HepG2 (cell line): Measurements from ENCODE around the gene SLC1A2. TPM values are rescaled to one million over a fixed set of nuclear protein-coding genes. Genes with fewer than 3 reads are reported as not detected.
A peak's percentile ranks its signal among the peaks of the same experiment; 100 is the strongest.

Source experiments
- CCDC6 ChIP-seq: sonication (generic); formaldehyde crosslinking; IDR thresholded peaks from 2 replicates; pipeline ENCODE4 v1.8.1; 2022; ENCODE audit warnings: mild to moderate bottlenecking, missing genetic modification reagents, moderate library complexity
- FOXA3 ChIP-seq: IDR thresholded peaks from 2 replicates; pipeline ENCODE4 v1.6.1; 2016; ENCODE audit warnings: missing genetic modification reagents, missing compliant biosample characterization
- HDAC2 ChIP-seq: sonication (generic); formaldehyde crosslinking; IDR thresholded peaks from 2 replicates; pipeline ENCODE4 v1.4.0; 2020; ENCODE audit warnings: missing genetic modification reagents
- HMGA1 ChIP-seq: sonication (generic); formaldehyde crosslinking; conservative IDR thresholded peaks from 2 replicates; pipeline ENCODE4 v1.4.0; 2020; ENCODE audit warnings: missing genetic modification reagents
- HNRNPLL ChIP-seq: fragments of 200-400 bp; formaldehyde crosslinking; IDR thresholded peaks from 2 replicates; pipeline ENCODE4 v1.6.1; 2017; ENCODE audit warnings: mild to moderate bottlenecking, low read depth, low read length; ENCODE audit not compliant: poor library complexity, severe bottlenecking
- IRX3 ChIP-seq: sonication (generic); formaldehyde crosslinking; IDR thresholded peaks from 2 replicates; pipeline ENCODE4 v1.8.1; 2023; ENCODE audit warnings: mild to moderate bottlenecking, low read depth, missing genetic modification reagents, borderline replicate concordance
- JUND ChIP-seq: sonication (generic); formaldehyde crosslinking; IDR thresholded peaks from 2 replicates; pipeline ENCODE4 v1.8.0; 2022; ENCODE audit warnings: mild to moderate bottlenecking, missing genetic modification reagents
- RFX1 ChIP-seq: fragments of 450-650 bp; IDR thresholded peaks from 2 replicates; pipeline ENCODE4 v1.6.1; 2017
- RNF219 ChIP-seq: sonication (generic); formaldehyde crosslinking; IDR thresholded peaks from 2 replicates; pipeline ENCODE4 v1.5.0; 2020; ENCODE audit warnings: mild to moderate bottlenecking, missing genetic modification reagents
- SMYD3 ChIP-seq: sonication (generic); formaldehyde crosslinking; IDR thresholded peaks from 2 replicates; pipeline ENCODE4 v1.8.1; 2023; ENCODE audit warnings: mild to moderate bottlenecking, missing genetic modification reagents
- SOX6 ChIP-seq, 2 experiments: fragments of 450-650 bp in 1 of 2; sonication (generic) in 1 of 2; formaldehyde crosslinking in 1 of 2; IDR thresholded peaks; 2 replicates each; pipeline versions ENCODE4 v1.4.0 to v1.6.1; 2017 to 2020; ENCODE audit warnings: antibody characterized with exemption in 1 of 2, mild to moderate bottlenecking in 1 of 2, missing genetic modification reagents in 1 of 2
- SRSF9 ChIP-seq: fragments of 200-400 bp; formaldehyde crosslinking; IDR thresholded peaks from 2 replicates; pipeline ENCODE4 v1.6.1; 2018; ENCODE audit warnings: borderline replicate concordance, mild to moderate bottlenecking, low read depth, low read length; ENCODE audit not compliant: insufficient read depth, poor library complexity, severe bottlenecking
- YY1 ChIP-seq: IDR thresholded peaks from 2 replicates; pipeline ENCODE4 v1.6.1; 2011; ENCODE audit warnings: low read length, low read depth, moderate library complexity, mild to moderate bottlenecking; ENCODE audit not compliant: insufficient read depth, insufficient replicate concordance
- ZBTB46 ChIP-seq: sonication (generic); formaldehyde crosslinking; IDR thresholded peaks from 2 replicates; pipeline ENCODE4 v1.4.0; 2020; ENCODE audit warnings: mild to moderate bottlenecking, missing genetic modification reagents, borderline replicate concordance
- ZNF10 ChIP-seq: sonication (generic); formaldehyde crosslinking; IDR thresholded peaks from 2 replicates; pipeline ENCODE4 v1.4.0; 2020; ENCODE audit warnings: mild to moderate bottlenecking, low read depth, missing genetic modification reagents, borderline replicate concordance
- ZNF121 ChIP-seq: sonication (generic); formaldehyde crosslinking; IDR thresholded peaks from 2 replicates; pipeline ENCODE4 v1.5.0; 2020; ENCODE audit warnings: mild to moderate bottlenecking, missing genetic modification reagents
- ZNF343 ChIP-seq: sonication (generic); formaldehyde crosslinking; IDR thresholded peaks from 2 replicates; pipeline ENCODE4 v1.4.0; 2020; ENCODE audit warnings: mild to moderate bottlenecking, missing genetic modification reagents
- ZNF367 ChIP-seq: sonication (generic); formaldehyde crosslinking; IDR thresholded peaks from 2 replicates; pipeline ENCODE4 v1.4.0; 2020; ENCODE audit warnings: missing genetic modification reagents, borderline replicate concordance
- ZNF44 ChIP-seq: sonication (generic); formaldehyde crosslinking; IDR thresholded peaks from 2 replicates; pipeline ENCODE4 v1.5.1; 2020; ENCODE audit warnings: mild to moderate bottlenecking, missing genetic modification reagents
- ZNF552 ChIP-seq: sonication (generic); formaldehyde crosslinking; IDR thresholded peaks from 2 replicates; pipeline ENCODE4 v1.9.0; 2022; ENCODE audit warnings: missing genetic modification reagents, mild to moderate bottlenecking, borderline replicate concordance
- polyA plus RNA-seq, 8 experiments: library from polyadenylated mRNA; depleted of rRNA in 3 of 8; stranded (reverse) in 7 of 8; unstranded in 1 of 8; fragments of >200 nt; fragmentation: Illumina TruSeq in 4 of 8; extraction: Trizol in 4 of 8; gene quantifications; 2 replicates each; pipeline versions ENCODE4 v1.2.1 to v1.2.3, GENCODE V29; 2011 to 2016; ENCODE audit warnings: low read depth in 4 of 8, missing spikeins in 1 of 8, mixed read lengths in 1 of 8; ENCODE audit not compliant: insufficient read depth in 1 of 8
- total RNA-seq, 5 experiments: library from RNA; depleted of rRNA; stranded (reverse); fragments of >200 nt; fragmentation: Illumina TruSeq; extraction: Trizol; gene quantifications; 2 replicates each; pipeline ENCODE4 v1.2.3, GENCODE V29; 2016; ENCODE audit warnings: low read depth in 1 of 5
- TF ChIP-seq, protein P1 (sequence below): sonication (generic); formaldehyde crosslinking; IDR thresholded peaks from 2 replicates; pipeline ENCODE4 v1.4.0; 2020; ENCODE audit warnings: low read depth, missing genetic modification reagents

The SLC1A2 gene
- total and polyA plus RNA-seq, 2 of the 13 experiments (the other 11 are each of a cell fraction or from before 2014, with no cell fraction given) = 23.2 to 43.2 TPM

- TF ChIP-seq RNF219 (CRISPR knock-in tag) (0 out of 2 replicates have a peak, but pooled peaks have one; percentile 25), ZNF367 (CRISPR knock-in tag) (no peak), IRX3 (no peak), FOXA3 (peak; percentile 80), ZBTB46 (CRISPR knock-in tag) (no peak), ZNF343 (CRISPR knock-in tag) (0 out of 2 replicates have a peak, but pooled peaks have one; percentile 6), ZNF552 (no peak), ZNF10 (CRISPR knock-in tag) (no peak), SRSF9 (no peak), SOX6 (IDR thresholded peaks at IDR 0.05) (no peak), SOX6 (CRISPR knock-in tag; IDR thresholded peaks at IDR 0.05) (peak; percentile 32), RFX1 (no peak), JUND (CRISPR knock-in tag) (no peak), ZNF44 (no peak), CCDC6 (CRISPR knock-in tag) (no peak), YY1 (no peak), HMGA1 (CRISPR knock-in tag) (no peak), HDAC2 (CRISPR knock-in tag) (peak; percentile 71), HNRNPLL (no peak), SMYD3 (CRISPR knock-in tag) (no peak), ZNF121 (CRISPR knock-in tag) (no peak)
- TF ChIP-seq, protein P1, sequence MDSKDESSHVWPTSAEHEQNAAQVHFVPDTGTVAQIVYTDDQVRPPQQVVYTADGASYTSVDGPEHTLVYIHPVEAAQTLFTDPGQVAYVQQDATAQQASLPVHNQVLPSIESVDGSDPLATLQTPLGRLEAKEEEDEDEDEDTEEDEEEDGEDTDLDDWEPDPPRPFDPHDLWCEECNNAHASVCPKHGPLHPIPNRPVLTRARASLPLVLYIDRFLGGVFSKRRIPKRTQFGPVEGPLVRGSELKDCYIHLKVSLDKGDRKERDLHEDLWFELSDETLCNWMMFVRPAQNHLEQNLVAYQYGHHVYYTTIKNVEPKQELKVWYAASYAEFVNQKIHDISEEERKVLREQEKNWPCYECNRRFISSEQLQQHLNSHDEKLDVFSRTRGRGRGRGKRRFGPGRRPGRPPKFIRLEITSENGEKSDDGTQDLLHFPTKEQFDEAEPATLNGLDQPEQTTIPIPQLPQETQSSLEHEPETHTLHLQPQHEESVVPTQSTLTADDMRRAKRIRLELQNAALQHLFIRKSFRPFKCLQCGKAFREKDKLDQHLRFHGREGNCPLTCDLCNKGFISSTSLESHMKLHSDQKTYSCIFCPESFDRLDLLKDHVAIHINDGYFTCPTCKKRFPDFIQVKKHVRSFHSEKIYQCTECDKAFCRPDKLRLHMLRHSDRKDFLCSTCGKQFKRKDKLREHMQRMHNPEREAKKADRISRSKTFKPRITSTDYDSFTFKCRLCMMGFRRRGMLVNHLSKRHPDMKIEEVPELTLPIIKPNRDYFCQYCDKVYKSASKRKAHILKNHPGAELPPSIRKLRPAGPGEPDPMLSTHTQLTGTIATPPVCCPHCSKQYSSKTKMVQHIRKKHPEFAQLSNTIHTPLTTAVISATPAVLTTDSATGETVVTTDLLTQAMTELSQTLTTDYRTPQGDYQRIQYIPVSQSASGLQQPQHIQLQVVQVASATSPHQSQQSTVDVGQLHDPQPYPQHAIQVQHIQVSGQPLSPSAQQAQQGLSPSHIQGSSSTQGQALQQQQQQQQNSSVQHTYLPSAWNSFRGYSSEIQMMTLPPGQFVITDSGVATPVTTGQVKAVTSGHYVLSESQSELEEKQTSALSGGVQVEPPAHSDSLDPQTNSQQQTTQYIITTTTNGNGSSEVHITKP (CRISPR knock-in tag) = 0 out of 2 replicates have a peak, but pooled peaks have one; percentile 1
Observed at GRCh38 chr11:35359321-35360054, 59.9 kb downstream of the SLC1A2 start (continued).
